Tibial artery (tissue), 4 donors: ENCODE measurements around the gene SEC61G.

Experiments used
- DNase-seq, 2 donors: peaks; one replicate each; pipeline ENCODE4 v3.0.0-alpha.2; 2019
- H3K27ac ChIP-seq, 2 donors: fragments of 200-600 bp; sonication (generic) in 1 of 2; 1 replicate in 1 of 2; 2 replicates in 1 of 2; pipeline ENCODE4 v1.5.1; 2018 to 2019; ENCODE audit warnings: mild to moderate bottlenecking in 1 of 2
- H3K27me3 ChIP-seq, 2 donors: fragments of 200-600 bp; sonication (generic) in 1 of 2; one replicate each; pipeline versions ENCODE4 v1.5.1 to v1.6.0; 2016 to 2019
- H3K36me3 ChIP-seq, 3 donors: fragments of 200-600 bp; sonication (generic) in 2 of 3; one replicate each; pipeline ENCODE4 v1.5.1; 2016 to 2019; ENCODE audit warnings: mild to moderate bottlenecking in 2 of 3
- H3K4me1 ChIP-seq, 4 donors: fragments of 200-600 bp; sonication (generic) in 2 of 4; 1 replicate in 3 of 4; 2 replicates in 1 of 4; pipeline ENCODE4 v1.5.1; 2016 to 2019
- H3K4me3 ChIP-seq, 2 donors: fragments of 200-600 bp; sonication (generic) in 1 of 2; 1 replicate in 1 of 2; 2 replicates in 1 of 2; pipeline ENCODE4 v1.5.1; 2018 to 2019; ENCODE audit warnings: mild to moderate bottlenecking in 2 of 2
- H3K9me3 ChIP-seq, 3 donors: fragments of 200-600 bp; sonication (generic) in 1 of 3; one replicate each; pipeline ENCODE4 v1.5.1; 2016 to 2019
- CTCF ChIP-seq, 2 experiments: fragments of 200-600 bp in 1 of 2; fragments of 450-650 bp in 1 of 2; IDR thresholded peaks; one replicate each; pipeline ENCODE4 v1.5.1; 2017 to 2019; ENCODE audit warnings: antibody characterized with exemption in 2 of 2, mild to moderate bottlenecking in 1 of 2, moderate library complexity in 1 of 2
- intact Hi-C: fragments of 100-400 bp; cut with DNase I; formaldehyde crosslinking; loops from one replicate; pipeline ENCODE4 v1.15.0; 2023; ENCODE audit warnings: low total_unique reads

The SEC61G gene

DNA sequence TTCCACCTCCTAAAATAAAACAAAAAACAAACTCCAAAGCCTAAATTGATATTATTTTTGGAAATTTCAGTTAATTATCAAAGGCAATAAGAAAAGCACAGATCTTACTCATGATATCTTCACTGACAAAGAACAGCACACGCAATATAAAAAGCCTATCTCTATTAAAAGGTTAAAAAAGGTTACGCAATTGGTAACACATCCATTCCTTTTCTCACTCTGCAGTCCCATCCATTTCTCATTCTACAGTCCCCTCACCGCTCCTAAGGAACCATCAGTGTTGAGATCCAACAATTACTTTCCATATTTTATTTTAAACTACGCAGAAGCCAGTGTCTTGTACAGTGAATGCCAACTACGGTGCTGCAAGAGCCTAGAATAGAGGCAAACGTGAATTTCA, 1.3 kb downstream of the SEC61G start:
- H3K27ac ChIP-seq = no peak overlapping the region
- intact Hi-C loops = loop anchor here (5.0 to 10.0 kb wide), 2 partner anchors 610 to 807 kb away; partner anchors contain the start of gene LANCL2
- peak overlapping the region; percentile 96 to 99 for H3K4me3 ChIP-seq

GRCh38 chr7:54749200-54749599, 9.8 kb downstream of the SEC61G start:
- H3K9me3 ChIP-seq = no peaks in the 10 kb centered on the region
- H3K4me1 ChIP-seq = no peaks in the 10 kb centered on the region
- no peak for TF ChIP-seq CTCF (IDR thresholded peaks at IDR 0.05)
- no peak for DNase-seq
- H3K4me3 ChIP-seq = no peak overlapping the region
- H3K36me3 ChIP-seq = peaks cover 48 to 73% (median 49%) of the 10 kb centered on the region in 3 donors
- H3K27me3 ChIP-seq = no peaks in the 10 kb centered on the region
- intact Hi-C loops = no loop called here
- H3K27ac ChIP-seq = no peak overlapping the region

More for the DNA sequence above, 1.3 kb downstream of the SEC61G start:
- no peak for DNase-seq
- Histone ChIP-seq H3K9me3 (no peaks in the 10 kb centered on the region), H3K36me3 (peaks cover 0 to 24% (median 19%) of the 10 kb centered on the region in 3 donors), H3K4me1 (peaks cover 0 to 35% (median 17%) of the 10 kb centered on the region in 4 donors), H3K27me3 (no peaks in the 10 kb centered on the region)
- TF ChIP-seq CTCF (IDR thresholded peaks at IDR 0.05) = no peak

GRCh38 chr7:54747234-54747633, 11.8 kb downstream of the SEC61G start:
- no peak for TF ChIP-seq CTCF (IDR thresholded peaks at IDR 0.05)
- intact Hi-C loops = no loop called here

DNA sequence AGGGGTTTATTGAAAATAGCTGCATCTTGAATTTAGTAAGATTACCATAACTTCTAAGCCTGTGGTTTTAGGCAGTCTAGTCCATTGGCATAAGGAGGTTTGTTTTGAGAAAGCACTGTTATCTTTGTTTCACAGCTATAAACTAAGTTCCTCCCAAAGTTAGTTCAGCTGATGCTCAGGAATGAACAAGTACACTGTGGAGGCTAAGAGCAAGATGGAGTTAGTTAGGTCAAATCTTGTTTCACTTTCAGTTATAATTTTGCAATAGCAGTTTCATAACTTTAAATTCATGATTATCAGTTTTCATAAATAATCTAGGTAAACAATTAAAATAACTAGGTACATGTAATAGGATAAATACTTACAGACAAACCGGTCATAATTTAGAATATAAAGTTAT, 15.4 kb downstream of the SEC61G start:
- no peak for TF ChIP-seq CTCF (IDR thresholded peaks at IDR 0.05)
- DNase-seq = no peak
- H3K9me3 ChIP-seq = no peaks in the 10 kb centered on the region
- no peak overlapping the region for H3K4me3 ChIP-seq
- peaks cover 12 to 24% (median 13%) of the 10 kb centered on the region in 3 donors for H3K36me3 ChIP-seq
- H3K27me3 ChIP-seq = no peaks in the 10 kb centered on the region
- no peak overlapping the region for H3K27ac ChIP-seq
- intact Hi-C loops = no loop called here
- H3K4me1 ChIP-seq = no peaks in the 10 kb centered on the region

More at GRCh38 chr7:54747234-54747633, 11.8 kb downstream of the SEC61G start:
- no peaks in the 10 kb centered on the region for H3K4me1 ChIP-seq
- no peak for DNase-seq
- peaks cover 44 to 57% (median 44%) of the 10 kb centered on the region in 3 donors for H3K36me3 ChIP-seq
- H3K27me3 ChIP-seq = no peaks in the 10 kb centered on the region
- H3K9me3 ChIP-seq = no peaks in the 10 kb centered on the region
- H3K4me3 ChIP-seq = no peak overlapping the region
- no peak overlapping the region for H3K27ac ChIP-seq

GRCh38 chr7:54738737-54739136, 20.3 kb downstream of the SEC61G start:
- intact Hi-C loops = no loop called here
- no peaks in the 10 kb centered on the region for H3K4me1 ChIP-seq
- H3K27me3 ChIP-seq = no peaks in the 10 kb centered on the region
- no peak overlapping the region for H3K4me3 ChIP-seq
- no peak for TF ChIP-seq CTCF (IDR thresholded peaks at IDR 0.05)
- H3K9me3 ChIP-seq = peaks cover 0 to 3% (median 0%) of the 10 kb centered on the region in 3 donors
- H3K27ac ChIP-seq = no peak overlapping the region
- H3K36me3 ChIP-seq = no peaks in the 10 kb centered on the region
- DNase-seq = no peak

DNA sequence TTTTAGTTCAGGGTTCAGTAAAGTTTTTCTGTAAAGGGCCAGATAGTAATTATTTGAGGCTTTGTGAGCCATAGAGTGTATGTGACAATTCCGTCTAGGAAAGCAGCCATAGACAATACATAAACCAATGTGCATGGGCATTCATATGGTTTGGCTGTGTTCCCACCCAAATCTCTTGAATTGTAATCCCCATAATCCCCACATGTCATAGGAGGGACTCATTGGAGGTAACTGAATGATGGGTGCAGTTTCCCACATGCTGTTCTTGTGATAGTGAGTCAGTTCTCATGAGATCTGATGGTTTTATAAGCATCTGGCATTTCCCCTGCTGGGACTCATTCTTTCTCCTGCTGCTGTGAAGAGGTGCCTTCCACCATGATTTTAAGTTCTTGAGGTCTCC, 29.9 kb downstream of the SEC61G start:
- no peak for TF ChIP-seq CTCF (IDR thresholded peaks at IDR 0.05)
- intact Hi-C loops = no loop called here
- Histone ChIP-seq H3K27me3 (no peaks in the 10 kb centered on the region), H3K27ac (no peak overlapping the region), H3K4me1 (no peaks in the 10 kb centered on the region), H3K4me3 (no peak overlapping the region), H3K36me3 (no peaks in the 10 kb centered on the region), H3K9me3 (peaks cover 0 to 14% (median 5%) of the 10 kb centered on the region in 3 donors)
- DNase-seq = no peak
